ENCODE measurements around the gene ANKRD40CL. TPM values are rescaled to one million over a fixed set of nuclear protein-coding genes. Genes with fewer than 3 reads are reported as not detected.

ANKRD40CL gene
- total RNA-seq, 2 experiments from 2014 or later = not detected

- no peaks in the 10 kb centered on the region for H3K27me3 Mint-ChIP-seq
- ChIA-PET POLR2A (no interaction called here), CTCF (interaction anchor here (1.2 to 1.6 kb wide), 4 partner anchors 14 to 38 kb away, joined by 3 to 8 read pairs (median 4); no protein-coding TSS in a partner anchor)
- H3K36me3 Mint-ChIP-seq = no peaks in the 10 kb centered on the region
- no peaks in the 10 kb centered on the region for H3K9me3 Mint-ChIP-seq
- DNase-seq = no peak
- no peaks in the 10 kb centered on the region for H3K4me1 Mint-ChIP-seq (ENCODE audit: low read depth)
- no peak overlapping the region for H3K4me3 Mint-ChIP-seq
- intact Hi-C loops (cut with micrococcal nuclease) = no loop called here
- no peak overlapping the region for H3K27ac Mint-ChIP-seq
Measured at GRCh38 chr17:50802609-50803571, 35.6 kb upstream of the ANKRD40CL start.

DNA sequence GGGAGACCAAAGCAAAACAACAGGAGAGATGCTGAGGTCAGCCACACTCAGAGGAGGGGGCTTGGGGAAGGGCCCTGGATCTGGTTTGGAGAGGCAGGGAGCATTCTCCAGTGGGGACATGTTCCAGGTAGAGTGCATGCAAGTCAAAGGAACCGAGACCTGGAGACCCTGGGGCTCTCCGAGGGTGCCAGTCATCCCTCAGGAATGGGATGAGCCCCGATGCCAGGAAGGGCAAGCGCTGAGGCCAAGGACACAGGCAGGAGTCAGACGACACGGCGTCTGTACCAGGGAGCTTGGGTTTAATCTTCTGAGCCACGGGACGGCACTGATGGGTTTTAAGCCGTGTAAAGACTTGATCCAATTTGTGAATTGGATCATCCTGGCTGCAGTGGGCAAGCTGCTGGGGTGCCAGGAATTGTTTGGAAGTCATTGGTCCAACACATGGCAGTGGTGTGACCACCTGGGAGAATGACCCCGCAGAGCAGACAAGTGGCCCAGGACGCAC lies 32.9 kb upstream of the ANKRD40CL start:
- no peak for DNase-seq
- H3K4me1 Mint-ChIP-seq (ENCODE audit: low read depth) = no peaks in the 10 kb centered on the region
- H3K4me3 Mint-ChIP-seq = no peak overlapping the region
- H3K27ac Mint-ChIP-seq = no peak overlapping the region
- no peaks in the 10 kb centered on the region for H3K36me3 Mint-ChIP-seq
- POLR2A ChIA-PET = no interaction called here
- H3K27me3 Mint-ChIP-seq = no peaks in the 10 kb centered on the region
- intact Hi-C loops (cut with micrococcal nuclease) = no loop called here
- H3K9me3 Mint-ChIP-seq = no peaks in the 10 kb centered on the region
- CTCF ChIA-PET = interaction anchor here (2.9 kb wide), 1 partner anchor 16 kb away, joined by 10 read pairs; no protein-coding TSS in a partner anchor

DNA sequence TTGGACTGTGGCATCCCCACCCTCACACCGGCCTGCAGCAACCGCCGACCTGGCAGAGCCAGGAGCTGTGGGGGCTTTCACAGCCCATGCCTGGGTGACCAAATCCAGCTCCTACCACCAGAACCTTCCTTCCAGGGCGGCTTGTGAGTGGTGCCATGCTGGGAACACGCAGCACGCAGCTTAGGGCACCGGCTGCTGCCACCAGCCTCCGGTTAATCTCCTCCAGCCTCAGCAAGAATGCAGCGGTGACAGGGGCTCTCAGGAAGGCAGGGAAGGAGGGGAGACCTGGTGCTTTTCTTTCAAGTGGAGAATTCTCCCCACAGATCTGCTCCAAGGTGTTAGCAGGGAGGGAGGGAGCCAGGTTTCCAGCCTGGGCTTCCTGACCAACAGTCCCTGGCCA lies 32.3 kb upstream of the ANKRD40CL start:
- POLR2A ChIA-PET = interaction anchor here (0.7 kb wide), 1 partner anchor 591 kb away, joined by 3 read pairs; no protein-coding TSS in a partner anchor
- intact Hi-C loops (cut with micrococcal nuclease) = no loop called here
- CTCF ChIA-PET = interaction anchor here (2.9 kb wide), 1 partner anchor 16 kb away, joined by 10 read pairs; no protein-coding TSS in a partner anchor
- Mint-ChIP-seq H3K4me3 (no peak overlapping the region), H3K27me3 (no peaks in the 10 kb centered on the region), H3K4me1 (ENCODE audit: low read depth) (no peaks in the 10 kb centered on the region), H3K9me3 (no peaks in the 10 kb centered on the region), H3K36me3 (no peaks in the 10 kb centered on the region), H3K27ac (no peak overlapping the region)
- no peak for DNase-seq

DNA sequence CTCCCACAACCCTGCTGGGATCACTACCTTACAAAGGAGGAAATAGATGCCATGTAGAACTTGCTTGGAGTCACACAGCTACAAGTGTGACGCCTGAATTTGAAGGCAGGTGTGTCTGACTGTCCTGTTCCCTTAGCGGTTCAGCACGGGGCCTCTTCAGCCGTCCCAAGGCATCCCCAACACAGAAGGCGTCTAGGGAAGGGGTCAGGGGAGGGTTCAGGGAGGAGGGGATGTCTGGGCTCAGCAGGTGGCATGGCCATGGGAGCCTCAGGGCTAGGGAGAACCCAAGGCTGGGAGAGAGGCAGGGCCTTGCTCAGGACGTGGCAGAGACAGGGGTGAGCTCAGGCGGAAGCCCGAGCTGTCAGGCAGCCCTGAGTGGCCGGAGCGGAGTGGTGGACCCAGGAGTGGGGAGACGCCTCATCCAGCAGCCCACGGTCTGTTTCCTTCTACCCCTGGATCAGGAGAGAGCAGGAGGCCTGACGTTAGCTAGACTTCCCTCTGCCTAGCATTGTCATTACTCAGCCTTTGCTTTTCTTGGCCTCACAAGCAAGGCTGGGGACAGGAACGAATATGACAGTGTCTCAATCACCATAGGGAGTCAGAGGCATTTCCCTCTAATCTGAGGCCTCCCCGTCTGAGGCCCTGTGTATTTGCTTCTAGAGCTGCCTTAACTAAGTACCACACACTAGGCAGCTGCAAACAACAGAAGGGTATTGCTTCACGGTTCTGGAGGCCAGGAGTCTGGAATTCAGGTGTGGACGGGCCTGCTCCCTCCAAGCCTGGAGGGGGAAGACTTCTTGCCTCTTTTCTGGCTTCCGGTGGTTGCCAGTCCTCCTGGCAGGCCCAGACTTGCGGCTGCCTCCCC lies 31.3 kb upstream of the ANKRD40CL start:
- no peak overlapping the region for H3K27ac Mint-ChIP-seq
- no peaks in the 10 kb centered on the region for H3K4me1 Mint-ChIP-seq (ENCODE audit: low read depth)
- H3K4me3 Mint-ChIP-seq = no peak overlapping the region
- DNase-seq = no peak
- no peaks in the 10 kb centered on the region for H3K27me3 Mint-ChIP-seq
- POLR2A ChIA-PET = interaction anchor here (0.7 kb wide), 1 partner anchor 592 kb away, joined by 3 read pairs; no protein-coding TSS in a partner anchor
- no peaks in the 10 kb centered on the region for H3K9me3 Mint-ChIP-seq
- CTCF ChIA-PET = interaction anchor here (2.9 kb wide), 1 partner anchor 15 kb away, joined by 10 read pairs; no protein-coding TSS in a partner anchor
- intact Hi-C loops (cut with micrococcal nuclease) = no loop called here
- H3K36me3 Mint-ChIP-seq = no peaks in the 10 kb centered on the region

- Mint-ChIP-seq H3K36me3 (no peaks in the 10 kb centered on the region), H3K27ac (no peak overlapping the region), H3K4me3 (no peak overlapping the region), H3K9me3 (no peaks in the 10 kb centered on the region), H3K4me1 (ENCODE audit: low read depth) (no peaks in the 10 kb centered on the region), H3K27me3 (no peaks in the 10 kb centered on the region)
- CTCF ChIA-PET = interaction anchor here (2.1 kb wide), 1 partner anchor 14 kb away, joined by 17 read pairs; no protein-coding TSS in a partner anchor
- intact Hi-C loops (cut with micrococcal nuclease) = no loop called here
- no peak for DNase-seq
- POLR2A ChIA-PET = no interaction called here
Measured at GRCh38 chr17:50797135-50797810, 30.0 kb upstream of the ANKRD40CL start.

- intact Hi-C loops (cut with micrococcal nuclease) = no loop called here
- Mint-ChIP-seq H3K27ac (no peak overlapping the region), H3K27me3 (no peaks in the 10 kb centered on the region), H3K4me1 (ENCODE audit: low read depth) (no peaks in the 10 kb centered on the region), H3K4me3 (no peak overlapping the region), H3K36me3 (no peaks in the 10 kb centered on the region), H3K9me3 (no peaks in the 10 kb centered on the region)
- POLR2A ChIA-PET = no interaction called here
- CTCF ChIA-PET = interaction anchor here (1.3 to 1.7 kb wide), 2 partner anchors 10 to 11 kb away, joined by 4 to 6 read pairs; no protein-coding TSS in a partner anchor
- no peak for DNase-seq
Measured at GRCh38 chr17:50794361-50794760, 27.0 kb upstream of the ANKRD40CL start.

DNA sequence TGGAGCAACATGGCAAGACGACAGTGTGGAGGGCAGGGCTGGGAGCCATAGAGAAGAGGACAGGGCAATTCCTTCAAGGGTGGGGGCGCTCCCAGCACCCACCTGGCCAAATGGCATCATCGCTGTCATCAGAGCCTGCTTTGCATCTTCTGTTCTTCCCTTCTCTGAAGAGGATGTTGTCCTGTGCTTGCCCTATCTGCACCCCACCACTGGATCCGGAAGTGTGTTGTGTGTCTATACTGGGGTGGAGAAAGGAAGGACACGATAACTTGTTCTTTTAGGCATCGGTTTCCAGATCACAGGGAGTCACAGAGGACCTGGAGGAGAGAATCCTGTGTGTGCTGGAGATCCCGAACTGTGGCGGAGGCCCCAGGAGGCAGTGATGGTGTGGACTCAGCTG lies 25.7 kb upstream of the ANKRD40CL start:
- Mint-ChIP-seq H3K4me3 (no peak overlapping the region), H3K4me1 (ENCODE audit: low read depth) (no peaks in the 10 kb centered on the region), H3K27ac (no peak overlapping the region), H3K36me3 (no peaks in the 10 kb centered on the region), H3K9me3 (no peaks in the 10 kb centered on the region), H3K27me3 (no peaks in the 10 kb centered on the region)
- no peak for DNase-seq
- CTCF ChIA-PET = interaction anchor here (1.7 kb wide), 1 partner anchor 10 kb away, joined by 4 read pairs; no protein-coding TSS in a partner anchor
- POLR2A ChIA-PET = no interaction called here
- intact Hi-C loops (cut with micrococcal nuclease) = no loop called here

GRCh38 chr17:50792132-50792531 lies 24.8 kb upstream of the ANKRD40CL start:
- no peaks in the 10 kb centered on the region for H3K9me3 Mint-ChIP-seq
- DNase-seq = no peak
- H3K27me3 Mint-ChIP-seq = no peaks in the 10 kb centered on the region
- no peak overlapping the region for H3K27ac Mint-ChIP-seq
- H3K4me1 Mint-ChIP-seq (ENCODE audit: low read depth) = no peaks in the 10 kb centered on the region
- intact Hi-C loops (cut with micrococcal nuclease) = no loop called here
- CTCF ChIA-PET = interaction anchor here (1.7 kb wide), 1 partner anchor 9 kb away, joined by 4 read pairs; no protein-coding TSS in a partner anchor
- no peaks in the 10 kb centered on the region for H3K36me3 Mint-ChIP-seq
- POLR2A ChIA-PET = no interaction called here
- no peak overlapping the region for H3K4me3 Mint-ChIP-seq

- ChIA-PET CTCF (interaction anchor here (0.6 to 1.6 kb wide), 2 partner anchors 26 to 158 kb away, joined by 4 to 5 read pairs; no protein-coding TSS in a partner anchor), POLR2A (no interaction called here)
- H3K9me3 Mint-ChIP-seq = no peaks in the 10 kb centered on the region
- no peak overlapping the region for H3K4me3 Mint-ChIP-seq
- DNase-seq = no peak
- no peaks in the 10 kb centered on the region for H3K4me1 Mint-ChIP-seq (ENCODE audit: low read depth)
- intact Hi-C loops (cut with micrococcal nuclease) = no loop called here
- no peak overlapping the region for H3K27ac Mint-ChIP-seq
- no peaks in the 10 kb centered on the region for H3K27me3 Mint-ChIP-seq
- no peaks in the 10 kb centered on the region for H3K36me3 Mint-ChIP-seq
Measured at GRCh38 chr17:50790618-50791017, 23.3 kb upstream of the ANKRD40CL start.

DNA sequence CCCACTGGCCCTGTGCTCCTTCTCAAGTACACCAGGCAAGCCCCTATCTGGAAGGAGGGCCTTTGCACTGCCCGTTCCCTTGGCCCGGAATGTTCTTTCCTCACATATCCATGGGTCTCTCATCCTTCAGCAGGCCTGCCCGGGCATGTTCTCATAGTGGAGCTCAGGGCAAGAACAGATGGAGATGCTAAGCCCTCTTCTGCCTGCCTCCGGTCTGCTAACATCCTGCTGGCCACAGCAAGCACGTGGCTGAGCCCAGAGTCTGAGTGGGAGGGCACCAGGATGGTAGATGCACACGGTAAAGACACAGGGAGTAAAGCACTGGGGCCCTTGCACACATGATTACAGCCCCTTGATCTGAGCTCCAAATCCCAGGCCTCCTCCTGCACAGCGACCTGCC lies 19.8 kb upstream of the ANKRD40CL start:
- H3K27me3 Mint-ChIP-seq = peaks cover 3% of the 10 kb centered on the region
- intact Hi-C loops (cut with micrococcal nuclease) = no loop called here
- H3K27ac Mint-ChIP-seq = no peak overlapping the region
- peaks cover 4% of the 10 kb centered on the region for H3K4me1 Mint-ChIP-seq (ENCODE audit: low read depth)
- ChIA-PET CTCF (interaction anchor here (0.9 to 1.8 kb wide), 2 partner anchors 55 to 67 kb away, joined by 3 to 5 read pairs; no protein-coding TSS in a partner anchor), POLR2A (no interaction called here)
- no peak overlapping the region for H3K4me3 Mint-ChIP-seq
- DNase-seq = no peak
- H3K9me3 Mint-ChIP-seq = no peaks in the 10 kb centered on the region
- no peaks in the 10 kb centered on the region for H3K36me3 Mint-ChIP-seq

DNA sequence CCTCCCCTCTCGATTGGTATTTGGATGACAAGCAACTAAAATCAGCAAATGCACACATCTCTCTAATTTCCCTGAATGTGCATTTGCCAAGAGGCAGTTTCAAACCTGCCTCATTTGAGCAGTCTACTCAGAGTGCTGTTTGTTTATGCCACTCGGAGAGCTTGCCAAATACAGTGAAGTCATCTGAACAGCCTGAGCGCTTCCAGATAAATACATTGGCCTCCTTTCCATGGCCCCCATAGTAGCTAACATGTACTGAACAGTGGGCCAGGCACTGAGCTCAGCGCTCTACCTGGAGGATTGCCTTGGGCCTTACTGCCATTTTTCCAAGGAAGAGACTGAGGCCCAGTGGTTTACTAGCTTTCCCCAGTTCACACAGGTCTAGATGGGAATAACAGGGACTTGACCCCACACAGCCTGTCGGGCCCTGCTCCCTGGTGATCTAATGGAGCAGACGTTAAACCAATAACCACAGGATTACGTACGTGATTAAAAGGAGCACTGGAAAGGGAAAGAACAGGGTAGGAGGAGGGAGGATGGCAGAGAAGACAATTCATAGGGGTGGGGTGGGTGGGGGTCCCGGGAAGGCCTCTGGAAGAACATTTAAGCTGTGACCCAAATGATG lies 18.7 kb upstream of the ANKRD40CL start:
- no peak for DNase-seq
- Mint-ChIP-seq H3K27ac (no peak overlapping the region), H3K4me3 (no peak overlapping the region), H3K9me3 (no peaks in the 10 kb centered on the region), H3K4me1 (ENCODE audit: low read depth) (peaks cover 8% of the 10 kb centered on the region), H3K36me3 (no peaks in the 10 kb centered on the region), H3K27me3 (peaks cover 3% of the 10 kb centered on the region)
- ChIA-PET CTCF (interaction anchor here (1.8 to 5.6 kb wide), 4 partner anchors 56 to 169 kb away, joined by 5 to 51 read pairs (median 26); no protein-coding TSS in a partner anchor), POLR2A (no interaction called here)
- intact Hi-C loops (cut with micrococcal nuclease) = no loop called here
